Endothelial cell of umbilical vein (primary cell): ENCODE data around the gene MCC.

Experiments
- CTCF ChIP-seq, 2 donors: IDR thresholded peaks; 1 replicate in 1 of 2; 2 replicates in 1 of 2; pipeline ENCODE4 v1.5.1; 2011; ENCODE audit warnings: low read length in 2 of 2, mild to moderate bottlenecking in 2 of 2, moderate library complexity in 2 of 2, control low read depth in 1 of 2, inconsistent platforms in 1 of 2, low read depth in 1 of 2; ENCODE audit not compliant: insufficient read depth in 1 of 2; ENCODE audit errors: extremely low read depth in 1 of 2
- EZH2 ChIP-seq: IDR thresholded peaks from 2 replicates; pipeline ENCODE4 v1.6.1; 2012; ENCODE audit warnings: borderline replicate concordance, low read depth, mild to moderate bottlenecking, moderate library complexity, low read length, inconsistent platforms; ENCODE audit not compliant: severe bottlenecking
- FOS ChIP-seq: IDR thresholded peaks from 2 replicates; pipeline ENCODE4 v1.6.1; 2011; ENCODE audit warnings: mild to moderate bottlenecking, low read length, moderate library complexity, borderline replicate concordance; ENCODE audit not compliant: insufficient read depth
- JUN ChIP-seq: IDR thresholded peaks from 2 replicates; pipeline ENCODE4 v1.6.1; 2011; ENCODE audit warnings: borderline replicate concordance, low read depth; ENCODE audit not compliant: insufficient read length, insufficient read depth
- MYC ChIP-seq: IDR thresholded peaks from one replicate; pipeline ENCODE4 v1.6.1; 2011; ENCODE audit warnings: mild to moderate bottlenecking, low read depth, low read length
- POLR2A ChIP-seq: IDR thresholded peaks from 2 replicates; pipeline ENCODE4 v1.6.1; 2012; ENCODE audit warnings: low read depth, mild to moderate bottlenecking, control low read depth, low read length
- POLR2AphosphoS5 ChIP-seq: IDR thresholded peaks from 2 replicates; pipeline ENCODE4 v1.6.1; 2012; ENCODE audit warnings: low read depth, mild to moderate bottlenecking, control low read depth, low read length, moderate library complexity; ENCODE audit not compliant: insufficient read depth

GRCh38 chr5:113071401-113071800 is 416.9 kb downstream of the MCC start:
- TF ChIP-seq POLR2A (no peak), POLR2AphosphoS5 (no peak), CTCF (IDR thresholded peaks at IDR 0.05; ENCODE audit: extremely low read depth in 1 of 2, insufficient read depth in 1 of 2, low read depth in 1 of 2, low read length in 2 of 2) (no peak), EZH2 (no peak), MYC (no peak), JUN (no peak), FOS (no peak)
